Endodermal cell (in vitro differentiated cells): ENCODE results near the gene OPALIN. TPM values are rescaled to one million over a fixed set of nuclear protein-coding genes. Genes with fewer than 3 reads are reported as not detected.
"Not testable (repeated sequence)": the region's sequence is repeated elsewhere in the genome, so short reads cannot be mapped to it uniquely, and the experiment has no call there.

Experiments
- DNase-seq: peaks from one replicate; pipeline ENCODE4 v3.0.0-alpha.2; 2017
- H3K27ac ChIP-seq: 2 replicates; pipeline ENCODE4 v1.5.1; 2013; ENCODE audit warnings: mild to moderate bottlenecking, low read depth, low read length, moderate library complexity
- H3K27me3 ChIP-seq: 2 replicates; pipeline ENCODE4 v1.6.1; 2013; ENCODE audit warnings: mild to moderate bottlenecking, low read length, moderate library complexity; ENCODE audit not compliant: insufficient read depth, control insufficient read depth, poor library complexity, severe bottlenecking
- H3K36me3 ChIP-seq: 2 replicates; pipeline ENCODE4 v1.7.0; 2013; ENCODE audit warnings: mild to moderate bottlenecking, low read length, moderate library complexity; ENCODE audit not compliant: control insufficient read depth, insufficient read depth
- H3K4me1 ChIP-seq: one replicate; pipeline ENCODE4 v1.7.0; 2013; ENCODE audit warnings: low read length; ENCODE audit not compliant: control insufficient read depth, insufficient read depth
- H3K4me3 ChIP-seq: 2 replicates; pipeline ENCODE4 v1.5.1; 2013; ENCODE audit warnings: mild to moderate bottlenecking, low read length, moderate library complexity
- H3K9ac ChIP-seq: 2 replicates; pipeline ENCODE4 v1.6.1; 2013; ENCODE audit warnings: mild to moderate bottlenecking, low read length, moderate library complexity; ENCODE audit not compliant: poor library complexity, severe bottlenecking; ENCODE audit errors: extremely low read depth
- H3K9me3 ChIP-seq: 2 replicates; pipeline ENCODE4 v1.6.1; 2013; ENCODE audit warnings: mild to moderate bottlenecking, low read length, moderate library complexity; ENCODE audit not compliant: control insufficient read depth
- H3K27ac Mint-ChIP-seq: 2 replicates; pipeline ENCODE4 v1.8.0; 2020; ENCODE audit warnings: mixed read lengths
- H3K27me3 Mint-ChIP-seq: 2 replicates; pipeline ENCODE4 v1.8.0; 2021; ENCODE audit warnings: mild to moderate bottlenecking, mixed read lengths; ENCODE audit not compliant: insufficient read depth
- H3K36me3 Mint-ChIP-seq: 2 replicates; pipeline ENCODE4 v1.8.0; 2020; ENCODE audit warnings: low read depth, mixed read lengths
- H3K4me1 Mint-ChIP-seq: 2 replicates; pipeline ENCODE4 v1.8.0; 2020; ENCODE audit warnings: mixed read lengths
- H3K4me3 Mint-ChIP-seq: 2 replicates; pipeline ENCODE4 v1.8.0; 2020; ENCODE audit warnings: mild to moderate bottlenecking, moderate library complexity, mixed read lengths
- H3K9me3 Mint-ChIP-seq: 2 replicates; pipeline ENCODE4 v1.8.0; 2020; ENCODE audit warnings: mild to moderate bottlenecking, mixed read lengths
- CTCF ChIP-seq: fragments of 200-600 bp; sonication (generic); conservative IDR thresholded peaks from 2 replicates; pipeline ENCODE4 v1.5.0; 2021; ENCODE audit warnings: antibody characterized with exemption, mild to moderate bottlenecking
- WGBS, 2 experiments: methylation state at CpG; one replicate each; pipeline versions ENCODE4 v1.1.5 to v1.1.7; 2013; ENCODE audit warnings: missing lambda C conversion rate in 2 of 2, mixed read lengths in 1 of 2; ENCODE audit not compliant: insufficient coverage in 1 of 2, insufficient read length in 1 of 2; 5-methylcytosine and 5-hydroxymethylcytosine counted together
- total RNA-seq, 2 donors: library from RNA; stranded (reverse); fragmentation: NEBNext Ultra II Directional in 1 of 2; extraction: Animal tissue kit (Norgen Biotek cat#: 25700) in 1 of 2; gene quantifications; 2 replicates in 1 of 2; 3 replicates in 1 of 2; pipeline ENCODE4 v1.2.1, GENCODE V29; 2021

The OPALIN gene
- total RNA-seq, 2 donors from 2014 or later = not detected

- TF ChIP-seq CTCF = no peak
- Mint-ChIP-seq H3K4me3 (no peak overlapping the region), H3K9me3 (no peaks in the 10 kb centered on the region), H3K4me1 (peaks cover 35% of the 10 kb centered on the region), H3K27ac (no peak overlapping the region), H3K36me3 (no peaks in the 10 kb centered on the region), H3K27me3 (no peaks in the 10 kb centered on the region)
- Histone ChIP-seq H3K4me1 (peaks cover 18% of the 10 kb centered on the region), H3K9me3 (no peaks in the 10 kb centered on the region), H3K9ac (no peak overlapping the region), H3K4me3 (no peak overlapping the region), H3K27me3 (no peaks in the 10 kb centered on the region), H3K27ac (peak overlapping the region; percentile 22), H3K36me3 (no peaks in the 10 kb centered on the region)
- DNase-seq = no peak
- 75% methylated on average over 2 of the region's 3 CpGs; no CpG with 5 or more reads in 1 of the 2 experiments for WGBS, 2 experiments
These were observed 47.6 kb downstream of the OPALIN start for GRCh38 chr10:96311180-96311715.

- Histone ChIP-seq H3K36me3 (no peaks in the 10 kb centered on the region), H3K9me3 (no peaks in the 10 kb centered on the region), H3K27me3 (no peaks in the 10 kb centered on the region), H3K9ac (no peak overlapping the region), H3K4me1 (peaks cover 18% of the 10 kb centered on the region), H3K4me3 (no peak overlapping the region), H3K27ac (peak overlapping the region; percentile 47)
- H3K27me3 Mint-ChIP-seq = no peaks in the 10 kb centered on the region
- peaks cover 35% of the 10 kb centered on the region for H3K4me1 Mint-ChIP-seq
- 8 to 27% methylated on average over 1 of the region's 1 CpG for WGBS, 2 experiments
- H3K4me3 Mint-ChIP-seq = no peak overlapping the region
- TF ChIP-seq CTCF = no peak
- H3K36me3 Mint-ChIP-seq = no peaks in the 10 kb centered on the region
- H3K9me3 Mint-ChIP-seq = no peaks in the 10 kb centered on the region
- peak overlapping the region; percentile 70 for H3K27ac Mint-ChIP-seq
- peak; percentile 57 for DNase-seq
These were observed 48.5 kb downstream of the OPALIN start for GRCh38 chr10:96310321-96310669.

- Histone ChIP-seq H3K27me3 (no peaks in the 10 kb centered on the region), H3K27ac (peak overlapping the region; percentile 3), H3K4me3 (no peak overlapping the region), H3K9me3 (no peaks in the 10 kb centered on the region), H3K9ac (no peak overlapping the region), H3K4me1 (peaks cover 18% of the 10 kb centered on the region), H3K36me3 (no peaks in the 10 kb centered on the region)
- TF ChIP-seq CTCF = no peak
- peaks cover 35% of the 10 kb centered on the region for H3K4me1 Mint-ChIP-seq
- H3K36me3 Mint-ChIP-seq = no peaks in the 10 kb centered on the region
- H3K9me3 Mint-ChIP-seq = no peaks in the 10 kb centered on the region
- H3K4me3 Mint-ChIP-seq = no peak overlapping the region
- 16 to 53% methylated on average over 2 to 3 of the region's 3 CpGs for WGBS, 2 experiments
- no peaks in the 10 kb centered on the region for H3K27me3 Mint-ChIP-seq
- peak; percentile 85 for DNase-seq
- H3K27ac Mint-ChIP-seq = peak overlapping the region; percentile 70
These were observed 49.0 kb downstream of the OPALIN start for GRCh38 chr10:96309628-96310320.

- peaks cover 37% of the 10 kb centered on the region for H3K4me1 Mint-ChIP-seq
- H3K9me3 Mint-ChIP-seq, H3K27ac ChIP-seq, H3K9ac ChIP-seq, H3K27me3 ChIP-seq, H3K27ac Mint-ChIP-seq, H3K36me3 ChIP-seq, H3K36me3 Mint-ChIP-seq, H3K4me3 Mint-ChIP-seq, H3K9me3 ChIP-seq, H3K27me3 Mint-ChIP-seq, H3K4me3 ChIP-seq: not testable (repeated sequence)
- DNase-seq = peak; percentile 60
- peaks cover 18% of the 10 kb centered on the region for H3K4me1 ChIP-seq
- whole genome bisulfite sequencing, 2 experiments = 45 to 49% methylated on average over 3 to 4 of the region's 4 CpGs
These were observed 49.9 kb downstream of the OPALIN start for GRCh38 chr10:96308854-96309253.
